Gastroesophageal sphincter (tissue), 4 donors: ENCODE data around the gene NBPF1. TPM values are rescaled to one million over a fixed set of nuclear protein-coding genes. Genes with fewer than 3 reads are reported as not detected.
A peak's percentile ranks its signal among the peaks of the same experiment; 100 is the strongest.
"Not testable (repeated sequence)": the region's sequence is repeated elsewhere in the genome, so short reads cannot be mapped to it uniquely, and the experiment has no call there.

ENCODE experiments used
- ATAC-seq: fragments of 150-250 bp; one replicate; pipeline ENCODE4 v1.9.1; 2016; ENCODE audit warnings: mild to moderate bottlenecking, moderate library complexity
- H3K27ac ChIP-seq, 4 donors: fragments of 200-600 bp; sonication (generic) in 3 of 4; 1 replicate in 3 of 4; 2 replicates in 1 of 4; pipeline ENCODE4 v1.5.1; 2016 to 2019
- H3K27me3 ChIP-seq: fragments of 200-600 bp; sonication (generic); one replicate; pipeline ENCODE4 v1.5.1; 2019
- H3K36me3 ChIP-seq, 2 donors: fragments of 200-600 bp; sonication (generic); one replicate each; pipeline ENCODE4 v1.5.1; 2019; ENCODE audit warnings: control low read depth in 1 of 2
- H3K4me1 ChIP-seq, 3 donors: fragments of 200-600 bp; sonication (generic); 1 replicate in 2 of 3; 2 replicates in 1 of 3; pipeline ENCODE4 v1.5.1; 2016 to 2019; ENCODE audit warnings: control low read depth in 2 of 3
- H3K4me3 ChIP-seq, 2 donors: fragments of 200-600 bp; sonication (generic); one replicate each; pipeline ENCODE4 v1.5.1; 2019; ENCODE audit warnings: mild to moderate bottlenecking in 1 of 2, moderate library complexity in 1 of 2
- H3K9me3 ChIP-seq, 3 donors: fragments of 200-600 bp; sonication (generic); one replicate each; pipeline ENCODE4 v1.5.1; 2017 to 2019; ENCODE audit warnings: control low read depth in 2 of 3
- CTCF ChIP-seq, 4 experiments: fragments of 200-600 bp in 2 of 4; fragments of 450-650 bp in 2 of 4; sonication (generic) in 1 of 4; IDR thresholded peaks; one replicate each; pipeline ENCODE4 v1.5.1; 2017 to 2019; ENCODE audit warnings: antibody characterized with exemption in 4 of 4, mild to moderate bottlenecking in 2 of 4, moderate library complexity in 2 of 4
- EP300 ChIP-seq: sonication (generic); formaldehyde crosslinking; IDR thresholded peaks from one replicate; pipeline ENCODE4 v1.6.1; 2017; ENCODE audit warnings: antibody characterized with exemption, mild to moderate bottlenecking
- POLR2A ChIP-seq, 2 donors: fragments of 450-650 bp; IDR thresholded peaks; one replicate each; pipeline ENCODE4 v1.6.1; 2017; ENCODE audit warnings: antibody characterized with exemption in 2 of 2, mild to moderate bottlenecking in 2 of 2, moderate library complexity in 1 of 2
- POLR2AphosphoS5 ChIP-seq: sonication (generic); formaldehyde crosslinking; IDR thresholded peaks from one replicate; pipeline ENCODE4 v1.6.1; 2017; ENCODE audit warnings: antibody characterized with exemption
- WGBS, 2 donors: methylation state at CpG; one replicate each; pipeline ENCODE4 v1.1.5; 2018; ENCODE audit warnings: low coverage in 1 of 2; 5-methylcytosine and 5-hydroxymethylcytosine counted together
- total RNA-seq, 4 donors: library from RNA; depleted of rRNA; stranded (reverse); fragments of >200 nt; gene quantifications; one replicate each; pipeline ENCODE4 v1.1.0, GENCODE V29; 2016

Gene NBPF1
- total RNA-seq, 4 donors from 2014 or later: 21.8 to 46.6 (median 30.7) TPM

GRCh38 chr1:16621681-16622315, 8.4 kb upstream of the NBPF1 start:
- H3K27ac ChIP-seq, H3K4me1 ChIP-seq, H3K9me3 ChIP-seq, H3K27me3 ChIP-seq, ATAC-seq, H3K4me3 ChIP-seq: not testable (repeated sequence)
- WGBS, 2 donors: 85 to 87% methylated on average over 4 to 7 of the region's 9 CpGs
- H3K36me3 ChIP-seq: peaks cover 0 to 82% of the 10 kb centered on the region in 2 donors

- H3K4me3 ChIP-seq: no peak overlapping the region
- WGBS, 2 donors: 84 to 88% methylated on average over 2 of the region's 2 CpGs
- H3K9me3 ChIP-seq: no peaks in the 10 kb centered on the region
- no peak for ATAC-seq
- H3K4me1 ChIP-seq: peaks cover 0 to 9% (median 0%) of the 10 kb centered on the region in 3 donors
- TF ChIP-seq CTCF (IDR thresholded peaks at IDR 0.05) (peak in 1 of 4 experiments; percentile 40), POLR2AphosphoS5 (no peak)
- H3K27ac ChIP-seq: no peak overlapping the region
- H3K36me3 ChIP-seq: peaks cover 0 to 77% of the 10 kb centered on the region in 2 donors
- H3K27me3 ChIP-seq: no peaks in the 10 kb centered on the region
Observed at GRCh38 chr1:16621300-16621658, 7.9 kb upstream of the NBPF1 start.

GRCh38 chr1:16619803-16620501, 6.6 kb upstream of the NBPF1 start:
- H3K36me3 ChIP-seq: peaks cover 0 to 64% of the 10 kb centered on the region in 2 donors
- not testable (repeated sequence) for H3K4me1 ChIP-seq, H3K27ac ChIP-seq, H3K27me3 ChIP-seq, H3K9me3 ChIP-seq, H3K4me3 ChIP-seq, ATAC-seq
- WGBS, 2 donors: 79 to 83% methylated on average over 8 to 16 of the region's 21 CpGs

- Histone ChIP-seq H3K9me3 (no peaks in the 10 kb centered on the region), H3K27ac (no peak overlapping the region), H3K4me3 (no peak overlapping the region), H3K36me3 (peaks cover 0 to 51% of the 10 kb centered on the region in 2 donors), H3K27me3 (no peaks in the 10 kb centered on the region), H3K4me1 (peaks cover 0 to 17% (median 3%) of the 10 kb centered on the region in 3 donors)
- no peak for ATAC-seq
- TF ChIP-seq POLR2A (IDR thresholded peaks at IDR 0.05) (no peak), EP300 (no peak), POLR2AphosphoS5 (no peak), CTCF (IDR thresholded peaks at IDR 0.05) (no peak)
- WGBS, 2 donors: 65 to 71% methylated on average over 15 of the region's 15 CpGs
Observed at GRCh38 chr1:16618719-16619118, 5.4 kb upstream of the NBPF1 start.

GRCh38 chr1:16617778-16618580, 4.6 kb upstream of the NBPF1 start:
- H3K4me1 ChIP-seq: peaks cover 0 to 20% (median 4%) of the 10 kb centered on the region in 3 donors
- no peak for TF ChIP-seq POLR2A (IDR thresholded peaks at IDR 0.05)
- TF ChIP-seq CTCF (IDR thresholded peaks at IDR 0.05): no peak
- no peak for TF ChIP-seq POLR2AphosphoS5
- no peak for TF ChIP-seq EP300
- 59 to 62% methylated on average over 7 of the region's 7 CpGs for WGBS, 2 donors
- H3K36me3 ChIP-seq: peaks cover 0 to 44% of the 10 kb centered on the region in 2 donors
- no peak for ATAC-seq
- no peaks in the 10 kb centered on the region for H3K9me3 ChIP-seq
- H3K27ac ChIP-seq: no peak overlapping the region
- no peak overlapping the region for H3K4me3 ChIP-seq
- H3K27me3 ChIP-seq: no peaks in the 10 kb centered on the region
